ENCODE data around the gene CCL11. TPM values are rescaled to one million over a fixed set of nuclear protein-coding genes. Genes with fewer than 3 reads are reported as not detected.

Gene CCL11
- total RNA-seq: under 1 TPM in 1 of 6 experiments, not detected in 5; 0.55 TPM
- long read RNA-seq: 0 reads

GRCh38 chr17:34285286-34285792, at the start of gene CCL11:
CCL11 (plus strand) TSS chr17:34285742; CDS start chr17:34285809, 67 bp downstream.
- no peak within 1 kb of the TSS for H3K4me3 ChIP-seq
- 48% methylated on average over 3 of the region's 4 CpGs for WGBS (ENCODE audit: insufficient coverage, low coverage, low lambda C conversion rate, missing lambda C conversion rate)
- intact Hi-C loops (cut with DNase I): no loop called here
- H3K27ac ChIP-seq: no peak within 1 kb of the TSS
- H3K36me3 ChIP-seq: no peaks in the 10 kb centered on the region
- DNase-seq (no peak), ATAC-seq (no peak)
- H3K27me3 ChIP-seq: no peaks in the 10 kb centered on the region
- TF ChIP-seq POLR2A (IDR thresholded peaks at IDR 0.05): no peak
- no peak for TF ChIP-seq CTCF (IDR thresholded peaks at IDR 0.05)
- H3K9me3 ChIP-seq: no peaks in the 10 kb centered on the region
- no peaks in the 10 kb centered on the region for H3K4me1 ChIP-seq

DNA sequence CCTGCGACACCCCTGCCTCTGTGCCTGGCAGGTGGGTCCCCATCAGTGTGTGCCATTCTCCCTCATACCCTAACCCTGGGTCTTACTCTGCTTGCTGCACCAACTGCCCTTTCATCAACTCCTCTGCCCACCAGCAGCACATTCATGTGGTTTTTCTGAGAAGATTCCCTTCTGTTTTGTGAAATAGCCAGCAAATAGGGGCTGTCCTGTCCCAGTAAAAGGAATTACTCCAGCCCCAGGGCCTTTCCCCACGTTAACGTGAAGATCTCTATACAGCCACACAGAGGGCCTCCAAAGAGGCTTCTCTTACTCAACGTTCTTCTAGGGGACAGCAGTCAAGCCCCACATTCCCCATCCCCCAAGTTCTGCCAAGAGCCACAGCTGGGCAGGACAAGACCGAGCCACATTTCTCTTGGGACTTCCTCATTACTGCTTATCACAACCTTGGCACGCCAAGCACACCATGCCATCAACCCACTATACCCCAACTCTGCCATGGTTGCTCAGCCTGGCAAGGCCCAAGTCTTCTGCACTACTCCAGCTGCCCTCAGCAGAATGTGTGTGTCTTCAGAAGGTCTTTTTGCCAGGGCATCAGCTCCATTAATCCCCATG, 49.2 kb upstream of the CCL11 start:
- 68% methylated on average over 5 of the region's 6 CpGs for WGBS (ENCODE audit: insufficient coverage, low coverage, low lambda C conversion rate, missing lambda C conversion rate)
- TF ChIP-seq POLR2A (IDR thresholded peaks at IDR 0.05): no peak
- TF ChIP-seq CTCF (IDR thresholded peaks at IDR 0.05): no peak
- H3K4me3 ChIP-seq: no peak overlapping the region
- intact Hi-C loops (cut with DNase I): no loop called here
- DNase-seq (no peak), ATAC-seq (no peak)
- H3K27me3 ChIP-seq: no peaks in the 10 kb centered on the region
- no peaks in the 10 kb centered on the region for H3K9me3 ChIP-seq
- peaks cover 0 to 7% (median 6%) of the 10 kb centered on the region in 4 donors for H3K4me1 ChIP-seq
- H3K27ac ChIP-seq: peak overlapping the region in 1 of 3 donors; percentile 58
- H3K36me3 ChIP-seq: no peaks in the 10 kb centered on the region

DNA sequence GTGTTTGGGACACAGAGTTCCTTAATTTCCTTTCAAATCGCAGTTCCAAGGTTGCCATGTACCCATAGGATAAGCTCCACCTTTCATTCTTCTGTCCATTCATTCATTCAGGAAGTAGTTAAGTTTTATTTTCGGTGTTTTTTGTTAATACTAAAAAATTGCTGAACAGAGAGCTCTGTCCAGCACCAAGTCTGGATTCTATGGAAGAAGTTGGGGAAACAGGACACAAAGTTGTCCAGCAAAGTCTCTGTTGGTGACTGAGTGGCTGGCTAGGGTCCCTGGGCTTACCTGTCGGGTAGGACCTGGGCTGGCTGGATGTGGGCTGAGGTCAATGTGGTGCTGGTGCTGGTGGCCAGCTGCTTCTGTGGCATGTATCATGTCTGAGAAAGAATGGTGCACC, 48.1 kb upstream of the CCL11 start:
- Histone ChIP-seq H3K4me3 (no peak overlapping the region), H3K4me1 (peaks cover 0 to 12% (median 6%) of the 10 kb centered on the region in 4 donors), H3K27ac (no peak overlapping the region), H3K9me3 (no peaks in the 10 kb centered on the region), H3K27me3 (no peaks in the 10 kb centered on the region), H3K36me3 (no peaks in the 10 kb centered on the region)
- ATAC-seq: no peak
- DNase-seq: no peak
- TF ChIP-seq CTCF (IDR thresholded peaks at IDR 0.05) (no peak), POLR2A (IDR thresholded peaks at IDR 0.05) (no peak)
- intact Hi-C loops (cut with DNase I): no loop called here
- WGBS (ENCODE audit: insufficient coverage, low coverage, low lambda C conversion rate, missing lambda C conversion rate): 84% methylated on average over 3 of the region's 3 CpGs

GRCh38 chr17:34241062-34241461, 44.5 kb upstream of the CCL11 start:
- no peaks in the 10 kb centered on the region for H3K9me3 ChIP-seq
- H3K27ac ChIP-seq: no peak overlapping the region
- no peaks in the 10 kb centered on the region for H3K36me3 ChIP-seq
- DNase-seq: peak in 2 of 3 donors; percentile 56 to 68
- ATAC-seq: peak; percentile 65 to 72 (median 69)
- intact Hi-C loops (cut with DNase I): no loop called here
- no peak for TF ChIP-seq CTCF (IDR thresholded peaks at IDR 0.05)
- no peak for TF ChIP-seq POLR2A (IDR thresholded peaks at IDR 0.05)
- no peak overlapping the region for H3K4me3 ChIP-seq
- peaks cover 0 to 11% (median 0%) of the 10 kb centered on the region in 4 donors for H3K4me1 ChIP-seq
- H3K27me3 ChIP-seq: no peaks in the 10 kb centered on the region
- WGBS (ENCODE audit: insufficient coverage, low coverage, low lambda C conversion rate, missing lambda C conversion rate): 20% methylated on average over 3 of the region's 4 CpGs
